OCI-LY1 (cell line): Measurements from ENCODE around the gene DOLPP1.

Experiments used
- H2AFZ ChIP-seq: fragments of 200-600 bp; sonication (generic), shearing (Covaris generic); 2 replicates; pipeline ENCODE4 v1.6.0; 2014; ENCODE audit warnings: antibody characterized with exemption, mild to moderate bottlenecking, low read length
- H3F3A ChIP-seq: fragments of 200-600 bp; sonication (generic), shearing (Covaris generic); 2 replicates; pipeline ENCODE4 v1.6.0; 2014; ENCODE audit warnings: mild to moderate bottlenecking, antibody characterized with exemption, low read length, moderate library complexity; ENCODE audit not compliant: insufficient read depth
- H3K27ac ChIP-seq: fragments of 200-600 bp; sonication (generic); 2 replicates; pipeline ENCODE4 v1.5.1; 2014; ENCODE audit warnings: low read length, mixed run types, mild to moderate bottlenecking, low read depth; ENCODE audit not compliant: poor library complexity, severe bottlenecking
- H3K27me3 ChIP-seq: fragments of 200-600 bp; sonication (generic); 2 replicates; pipeline ENCODE4 v1.6.0; 2014; ENCODE audit warnings: antibody characterized with exemption, mild to moderate bottlenecking, low read length, moderate library complexity; ENCODE audit not compliant: insufficient read depth
- H3K36me3 ChIP-seq: fragments of 200-600 bp; sonication (generic); 2 replicates; pipeline ENCODE4 v1.6.1; 2014; ENCODE audit warnings: mild to moderate bottlenecking, antibody characterized with exemption, low read length, moderate library complexity, mixed read lengths; ENCODE audit not compliant: insufficient read depth
- H3K4me1 ChIP-seq: fragments of 200-600 bp; sonication (generic); 2 replicates; pipeline ENCODE4 v1.5.1; 2014; ENCODE audit warnings: mild to moderate bottlenecking, low read length, moderate library complexity; ENCODE audit not compliant: insufficient read depth, severe bottlenecking
- H3K4me2 ChIP-seq: fragments of 200-600 bp; sonication (generic), shearing (Covaris generic); 2 replicates; pipeline ENCODE4 v1.6.1; 2014; ENCODE audit warnings: low read length
- H3K4me3 ChIP-seq: fragments of 200-600 bp; sonication (generic); 2 replicates; pipeline ENCODE4 v1.5.1; 2014; ENCODE audit warnings: low read length, low read depth, mild to moderate bottlenecking, mixed read lengths; ENCODE audit not compliant: poor library complexity, severe bottlenecking
- H3K79me2 ChIP-seq: fragments of 200-600 bp; shearing (Covaris generic); 2 replicates; pipeline ENCODE4 v1.6.1; 2016; ENCODE audit warnings: mixed run types, low read length, mixed read lengths; ENCODE audit not compliant: insufficient read depth
- H3K9ac ChIP-seq: fragments of 200-600 bp; sonication (generic), shearing (Covaris generic); 2 replicates; pipeline ENCODE4 v1.6.1; 2014; ENCODE audit warnings: mild to moderate bottlenecking, low read length, mixed read lengths
- H3K9me2 ChIP-seq: fragments of 200-600 bp; sonication (generic), shearing (Covaris generic); 2 replicates; pipeline ENCODE4 v1.6.1; 2014; ENCODE audit warnings: low read depth, mild to moderate bottlenecking, low read length, mixed read lengths
- H3K9me3 ChIP-seq: fragments of 200-600 bp; shearing (Covaris generic); 2 replicates; pipeline ENCODE4 v1.6.1; 2014; ENCODE audit warnings: low read length, mixed read lengths
- H4K20me1 ChIP-seq: fragments of 200-600 bp; sonication (generic), shearing (Covaris generic); 2 replicates; pipeline ENCODE4 v1.6.0; 2016; ENCODE audit warnings: mild to moderate bottlenecking, low read length; ENCODE audit not compliant: insufficient read depth
- EZH2 ChIP-seq: fragments of 200-600 bp; sonication (generic), shearing (Covaris generic); IDR thresholded peaks from 2 replicates; pipeline ENCODE4 v1.8.0; 2017; ENCODE audit warnings: borderline replicate concordance, mixed run types, mild to moderate bottlenecking, antibody characterized with exemption, low read length, moderate library complexity, mixed read lengths
- TF ChIP-seq, protein P1 (sequence below): fragments of 200-600 bp; sonication (generic), shearing (Covaris generic); IDR thresholded peaks from 2 replicates; pipeline ENCODE4 v1.5.1; 2017; ENCODE audit warnings: mild to moderate bottlenecking, antibody characterized with exemption, low read length, moderate library complexity, mixed read lengths

DOLPP1 gene

DNA sequence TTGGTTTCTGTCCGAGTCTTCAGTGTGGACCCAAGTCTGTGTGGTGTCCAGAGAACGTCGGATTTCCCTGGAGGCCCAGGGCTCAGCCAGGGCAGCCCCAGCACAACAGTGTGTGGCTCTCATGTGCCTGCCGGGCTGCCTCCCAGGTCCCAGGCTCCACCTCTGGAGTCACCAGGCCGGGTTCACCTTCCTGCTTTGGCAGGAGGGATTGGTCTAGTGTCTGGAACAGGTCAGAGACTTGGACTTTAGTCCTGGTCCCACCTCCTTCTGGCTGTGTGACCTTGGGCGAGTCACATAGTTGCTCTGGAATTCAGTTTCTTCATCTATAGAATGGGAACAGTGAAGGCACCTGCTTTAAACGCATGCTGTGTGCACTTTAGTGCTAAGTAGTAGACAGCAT, 3.2 kb downstream of the DOLPP1 start:
- Histone ChIP-seq H3K4me2 (no peak overlapping the region), H3K4me1 (peaks cover 27% of the 10 kb centered on the region), H3K27ac (no peak overlapping the region), H3K9me2 (no peaks in the 10 kb centered on the region), H3F3A (no peaks in the 10 kb centered on the region), H2AFZ (no peak overlapping the region), H3K9ac (no peak overlapping the region), H3K4me3 (no peak overlapping the region), H3K36me3 (peaks cover 33% of the 10 kb centered on the region), H3K27me3 (no peaks in the 10 kb centered on the region), H4K20me1 (no peaks in the 10 kb centered on the region), H3K9me3 (no peaks in the 10 kb centered on the region), H3K79me2 (peaks cover 8% of the 10 kb centered on the region)
- no peak for TF ChIP-seq EZH2
- TF ChIP-seq, protein P1, sequence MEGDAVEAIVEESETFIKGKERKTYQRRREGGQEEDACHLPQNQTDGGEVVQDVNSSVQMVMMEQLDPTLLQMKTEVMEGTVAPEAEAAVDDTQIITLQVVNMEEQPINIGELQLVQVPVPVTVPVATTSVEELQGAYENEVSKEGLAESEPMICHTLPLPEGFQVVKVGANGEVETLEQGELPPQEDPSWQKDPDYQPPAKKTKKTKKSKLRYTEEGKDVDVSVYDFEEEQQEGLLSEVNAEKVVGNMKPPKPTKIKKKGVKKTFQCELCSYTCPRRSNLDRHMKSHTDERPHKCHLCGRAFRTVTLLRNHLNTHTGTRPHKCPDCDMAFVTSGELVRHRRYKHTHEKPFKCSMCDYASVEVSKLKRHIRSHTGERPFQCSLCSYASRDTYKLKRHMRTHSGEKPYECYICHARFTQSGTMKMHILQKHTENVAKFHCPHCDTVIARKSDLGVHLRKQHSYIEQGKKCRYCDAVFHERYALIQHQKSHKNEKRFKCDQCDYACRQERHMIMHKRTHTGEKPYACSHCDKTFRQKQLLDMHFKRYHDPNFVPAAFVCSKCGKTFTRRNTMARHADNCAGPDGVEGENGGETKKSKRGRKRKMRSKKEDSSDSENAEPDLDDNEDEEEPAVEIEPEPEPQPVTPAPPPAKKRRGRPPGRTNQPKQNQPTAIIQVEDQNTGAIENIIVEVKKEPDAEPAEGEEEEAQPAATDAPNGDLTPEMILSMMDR = no peak

DNA sequence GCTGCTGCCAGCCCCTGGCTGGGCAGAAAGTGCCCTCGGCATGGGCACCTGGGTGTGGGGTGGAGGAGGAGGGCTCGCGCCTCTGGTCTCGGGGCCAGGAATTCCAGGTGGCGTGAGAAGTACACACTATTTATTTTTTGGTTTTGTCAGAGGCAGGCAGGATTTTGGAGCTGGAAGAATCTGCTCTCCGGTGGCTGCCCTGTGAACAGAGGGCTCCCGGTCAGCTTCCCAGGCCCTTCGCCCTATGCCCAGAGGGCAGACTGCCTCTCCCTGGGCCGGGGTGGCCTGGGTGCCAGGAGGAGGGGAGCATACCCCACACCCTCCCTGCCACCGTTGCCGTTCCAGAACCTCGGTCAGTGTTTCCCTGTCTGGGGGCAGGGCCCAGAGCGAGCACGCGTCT, 8.3 kb downstream of the DOLPP1 start:
- H3K27me3 ChIP-seq = no peaks in the 10 kb centered on the region
- no peak overlapping the region for H3K27ac ChIP-seq
- TF ChIP-seq, protein P1 = no peak
- TF ChIP-seq EZH2 = no peak
- H3K36me3 ChIP-seq = peaks cover 51% of the 10 kb centered on the region
- no peak overlapping the region for H3K9ac ChIP-seq
- H2AFZ ChIP-seq = no peak overlapping the region
- H3K4me3 ChIP-seq = no peak overlapping the region
- no peaks in the 10 kb centered on the region for H3K9me3 ChIP-seq
- H3K4me2 ChIP-seq = no peak overlapping the region
- no peaks in the 10 kb centered on the region for H3F3A ChIP-seq
- no peaks in the 10 kb centered on the region for H3K4me1 ChIP-seq
- no peaks in the 10 kb centered on the region for H3K79me2 ChIP-seq
- no peaks in the 10 kb centered on the region for H3K9me2 ChIP-seq
- no peaks in the 10 kb centered on the region for H4K20me1 ChIP-seq

DNA sequence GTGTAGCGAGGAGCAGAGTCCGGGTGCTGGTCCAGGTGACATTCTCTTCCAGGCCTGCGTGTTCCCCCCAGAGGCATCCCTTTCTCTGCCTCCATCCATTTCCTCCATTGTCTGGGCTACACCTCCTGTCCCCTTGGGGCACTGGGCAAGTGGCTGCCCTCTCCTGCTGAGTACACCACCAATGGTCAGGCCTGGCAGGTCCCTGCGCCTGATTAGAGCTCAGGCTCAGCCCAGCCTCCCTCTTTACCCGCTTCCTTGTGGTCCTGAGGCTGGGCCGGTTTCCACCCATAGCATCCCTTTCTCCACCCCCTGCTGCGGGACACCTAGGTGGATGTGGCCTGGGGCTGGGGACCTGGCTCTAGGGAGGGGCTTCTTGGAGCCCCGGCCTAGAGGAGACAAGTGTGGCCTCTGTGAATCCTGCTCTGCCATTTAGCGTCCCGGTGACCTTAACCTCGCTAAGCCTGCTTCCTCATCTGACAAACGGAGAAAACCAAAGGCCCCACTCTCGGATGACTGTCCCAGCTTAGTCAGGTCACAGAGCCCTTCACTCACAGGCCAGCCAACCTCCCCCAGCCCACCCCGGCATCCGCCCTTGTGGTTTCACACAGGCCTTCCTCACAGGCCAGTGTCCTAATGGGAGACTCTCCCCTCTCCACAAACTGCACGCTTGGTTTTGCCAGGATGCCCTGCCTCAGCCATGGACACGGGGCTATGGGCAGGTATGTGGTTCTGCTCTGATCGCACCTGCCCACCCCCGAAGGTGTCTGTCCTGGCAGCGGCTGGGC, 12.9 kb downstream of the DOLPP1 start:
- H3K9ac ChIP-seq = no peak overlapping the region
- H3K4me2 ChIP-seq = no peak overlapping the region
- no peaks in the 10 kb centered on the region for H3K9me2 ChIP-seq

More for the DNA sequence above, 12.9 kb downstream of the DOLPP1 start:
- Histone ChIP-seq H2AFZ (no peak overlapping the region), H3K27ac (no peak overlapping the region), H4K20me1 (no peaks in the 10 kb centered on the region), H3K9me3 (no peaks in the 10 kb centered on the region), H3K36me3 (peaks cover 21% of the 10 kb centered on the region), H3K27me3 (no peaks in the 10 kb centered on the region), H3K4me3 (no peak overlapping the region), H3K4me1 (no peaks in the 10 kb centered on the region), H3F3A (no peaks in the 10 kb centered on the region), H3K79me2 (no peaks in the 10 kb centered on the region)
- TF ChIP-seq EZH2 = no peak
- TF ChIP-seq, protein P1 = no peak
